Inferior parietal cortex (tissue), 1 donor: Measurements from ENCODE around the gene GFAP.

Source experiments
- DNase-seq: peaks from one replicate; pipeline ENCODE4 v3.0.0-alpha.2; 2016; ENCODE audit errors: extremely low spot score

The GFAP gene

GRCh38 chr17:44915862-44916780 lies 821 bp upstream of the GFAP start:
- DNase-seq: no peak

DNA sequence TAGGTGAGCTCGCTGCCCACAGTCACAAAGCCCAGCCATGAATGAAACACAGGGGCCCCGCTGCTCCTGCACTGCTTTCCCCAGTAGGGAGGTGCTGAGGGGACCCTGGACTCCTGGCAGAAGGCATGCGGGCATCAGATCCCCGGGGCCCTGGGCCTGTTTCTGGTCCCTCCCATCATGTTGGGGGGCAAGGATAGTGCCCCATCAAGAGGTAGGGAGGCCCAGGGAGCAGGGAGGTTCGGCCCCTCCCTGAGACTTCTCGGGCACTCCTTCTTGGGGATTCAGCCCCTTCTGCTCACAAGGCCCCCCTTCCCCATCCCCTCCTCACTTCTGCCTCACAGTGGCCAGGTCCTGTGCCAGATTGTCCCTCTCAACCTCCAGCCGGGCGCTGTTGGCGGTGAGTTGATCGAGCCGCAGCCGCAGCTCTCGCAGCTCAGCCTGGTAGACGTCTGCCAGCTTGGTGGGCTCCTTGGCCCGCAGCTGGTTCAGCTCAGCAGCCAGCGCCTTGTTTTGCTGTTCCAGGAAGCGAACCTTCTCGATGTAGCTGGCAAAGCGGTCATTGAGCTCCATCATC lies 515 bp downstream of the GFAP start:
- no peak for DNase-seq

DNA sequence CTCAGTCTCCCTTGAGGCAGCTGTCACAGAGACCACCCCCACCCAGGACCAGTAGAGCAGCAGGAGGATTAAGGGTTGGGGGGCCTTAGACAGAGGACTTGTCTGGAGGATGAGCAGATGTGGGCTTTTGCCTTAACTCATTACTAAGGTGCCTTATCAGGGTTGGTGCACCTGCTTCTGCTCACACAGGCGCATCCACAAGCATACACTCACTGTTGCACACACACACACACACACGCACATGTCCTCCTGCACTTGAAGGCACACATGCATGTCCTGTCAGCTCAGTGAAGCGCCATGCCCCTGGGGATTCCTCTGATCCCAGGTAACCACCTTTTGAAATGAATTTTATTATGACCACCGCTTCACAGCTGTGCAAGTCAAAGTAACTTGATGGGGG lies 1.2 kb downstream of the GFAP start:
- no peak for DNase-seq

- DNase-seq: no peak
Measured at GRCh38 chr17:44913676-44914075, 1.6 kb downstream of the GFAP start.

- no peak for DNase-seq
Measured at GRCh38 chr17:44912763-44913544, 2.3 kb downstream of the GFAP start.

GRCh38 chr17:44911133-44912001 lies 3.9 kb downstream of the GFAP start:
- no peak for DNase-seq

DNA sequence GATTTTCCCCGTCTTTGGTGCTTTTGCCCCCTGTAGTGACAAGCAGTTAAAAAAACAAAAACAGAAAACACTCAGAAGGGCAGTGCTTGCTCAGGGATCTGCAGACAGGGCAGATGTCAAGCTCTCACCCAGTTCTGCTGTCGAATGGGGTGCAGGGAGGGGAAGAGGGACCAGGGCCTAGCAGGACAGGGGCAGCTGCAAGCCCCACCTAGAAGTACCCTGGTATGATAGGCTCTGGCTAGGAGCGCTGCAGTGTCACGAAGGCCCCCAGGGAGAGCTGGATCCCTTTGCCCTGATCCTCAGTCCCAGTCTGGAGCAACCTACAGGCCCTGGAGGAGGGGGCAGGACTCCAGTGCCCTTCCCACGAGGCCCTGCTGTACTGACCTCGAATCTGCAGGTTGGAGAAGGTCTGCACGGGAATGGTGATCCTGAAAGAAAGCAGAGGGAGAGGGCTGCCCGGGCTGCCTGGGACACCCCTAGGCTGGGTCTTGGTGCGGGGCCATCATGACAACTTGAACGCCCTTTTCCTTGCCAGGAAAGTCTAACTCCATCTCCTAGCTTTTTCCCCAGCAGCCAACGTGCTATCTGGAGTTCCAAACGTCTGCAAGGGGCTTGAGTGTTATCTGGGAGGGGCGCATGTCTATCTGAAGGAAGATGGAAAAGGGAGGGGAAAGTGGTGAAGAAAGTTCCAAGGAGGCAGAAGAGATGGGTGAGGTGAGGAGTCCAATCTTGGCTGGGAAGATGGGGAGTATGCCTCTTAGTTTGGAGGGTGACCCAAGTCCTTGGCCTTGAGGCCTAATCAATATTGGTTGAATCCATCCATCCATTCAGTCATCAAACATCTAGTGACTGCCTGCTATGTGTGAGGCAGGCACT lies 4.8 kb downstream of the GFAP start:
- no peak for DNase-seq

DNA sequence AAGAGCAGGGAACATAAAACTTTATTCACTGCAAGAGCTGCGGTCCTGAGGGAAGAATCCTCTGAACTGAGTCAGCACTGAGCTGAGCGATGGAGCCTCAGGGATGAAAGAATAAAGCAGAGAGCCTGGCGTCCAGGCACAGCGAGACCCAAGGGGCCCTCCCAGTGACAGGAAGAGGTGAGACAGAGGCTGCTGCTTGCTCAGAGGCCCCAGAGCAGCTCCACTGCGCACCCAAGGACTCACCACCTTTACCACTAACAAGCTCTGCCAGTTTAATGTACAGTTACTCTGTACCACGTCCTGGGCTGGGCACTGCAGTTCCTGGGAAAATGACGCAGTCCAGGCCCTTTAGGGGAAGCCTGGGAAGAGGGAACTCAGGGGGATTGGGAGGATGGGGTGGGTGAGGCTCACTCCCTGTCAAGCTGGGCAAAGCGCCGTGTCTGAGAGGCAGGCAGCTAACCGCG lies 5.6 kb downstream of the GFAP start:
- no peak for DNase-seq

GRCh38 chr17:44908761-44909326 lies 6.5 kb downstream of the GFAP start:
- no peak for DNase-seq

DNA sequence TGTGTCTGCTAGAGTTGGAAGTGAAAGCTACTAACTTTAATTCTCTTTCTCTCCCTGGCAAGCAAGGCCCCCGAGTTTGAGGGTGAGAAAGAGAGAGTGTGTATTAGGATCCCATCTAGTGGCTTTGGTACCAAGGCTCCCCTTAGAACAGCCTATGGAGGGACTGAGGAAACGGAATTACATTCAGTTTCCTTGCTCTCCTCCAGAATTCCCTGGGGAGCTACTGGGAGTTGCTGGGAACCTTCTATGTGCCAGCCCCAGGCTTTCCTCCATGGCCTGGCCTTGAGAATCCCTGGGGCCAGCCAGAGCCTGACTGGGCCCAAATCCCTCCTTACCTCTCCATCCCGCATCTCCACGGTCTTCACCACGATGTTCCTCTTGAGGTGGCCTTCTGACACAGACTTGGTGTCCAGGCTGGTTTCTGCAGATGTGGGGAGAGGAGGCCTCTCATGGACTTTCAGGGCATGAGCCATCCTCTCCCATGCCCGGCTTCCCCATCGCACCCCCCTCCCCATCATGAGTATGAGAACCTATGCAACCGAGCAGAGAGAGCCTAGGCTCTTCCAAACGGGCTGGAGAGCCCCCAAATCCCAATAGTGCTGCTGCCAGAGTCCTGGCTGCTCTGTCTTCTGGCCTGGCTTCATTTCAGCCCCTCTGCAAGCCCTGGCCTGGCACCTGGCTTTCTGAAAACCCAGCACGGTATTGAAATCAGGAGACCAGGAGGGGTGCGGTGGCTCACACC lies 7.4 kb downstream of the GFAP start:
- DNase-seq: no peak

DNA sequence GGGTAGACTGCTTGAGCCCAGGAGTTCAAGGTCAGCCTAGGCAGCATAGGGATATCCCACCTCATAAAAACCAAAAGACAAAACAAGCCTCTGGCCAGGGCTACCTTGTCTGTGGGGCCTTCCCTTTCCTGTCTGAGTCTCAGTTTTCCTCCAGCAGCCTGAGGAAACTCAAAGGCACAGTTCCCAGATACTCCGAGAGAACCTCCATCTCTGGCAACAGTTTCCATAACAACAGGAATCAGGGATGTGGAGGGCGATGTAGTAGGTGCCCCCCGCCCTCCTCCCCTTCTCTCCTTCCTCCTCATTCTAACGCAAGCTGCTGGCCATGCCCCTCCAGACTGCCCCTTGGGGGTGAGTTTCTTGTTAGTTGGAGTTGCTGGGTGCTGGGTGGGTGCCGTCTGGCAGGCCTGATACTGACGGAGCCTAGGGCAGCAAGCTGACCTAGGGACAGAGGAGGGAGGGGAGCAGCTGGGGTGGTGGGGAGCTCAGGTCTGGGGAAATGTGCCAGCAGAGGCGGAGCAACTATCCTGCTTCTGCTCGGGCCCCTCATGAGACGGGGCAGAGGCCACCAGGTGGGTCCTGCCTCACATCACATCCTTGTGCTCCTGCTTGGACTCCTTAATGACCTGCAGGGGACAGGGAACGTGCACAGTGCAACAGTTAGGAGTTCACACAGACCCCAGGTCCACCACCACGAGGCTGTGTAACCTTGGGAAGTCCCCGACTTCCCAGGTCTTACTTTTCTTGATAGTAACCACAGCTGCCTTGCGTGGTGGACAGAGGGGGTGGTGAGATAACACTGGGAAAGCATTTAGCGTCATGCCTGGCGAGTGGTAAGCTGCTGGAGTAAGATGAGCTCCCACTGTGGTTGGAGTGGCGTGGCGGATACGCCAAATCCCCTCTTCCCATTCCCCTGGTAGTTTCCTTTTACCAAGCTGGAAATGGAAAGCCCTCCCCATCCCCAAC lies 8.3 kb downstream of the GFAP start:
- DNase-seq: no peak

DNA sequence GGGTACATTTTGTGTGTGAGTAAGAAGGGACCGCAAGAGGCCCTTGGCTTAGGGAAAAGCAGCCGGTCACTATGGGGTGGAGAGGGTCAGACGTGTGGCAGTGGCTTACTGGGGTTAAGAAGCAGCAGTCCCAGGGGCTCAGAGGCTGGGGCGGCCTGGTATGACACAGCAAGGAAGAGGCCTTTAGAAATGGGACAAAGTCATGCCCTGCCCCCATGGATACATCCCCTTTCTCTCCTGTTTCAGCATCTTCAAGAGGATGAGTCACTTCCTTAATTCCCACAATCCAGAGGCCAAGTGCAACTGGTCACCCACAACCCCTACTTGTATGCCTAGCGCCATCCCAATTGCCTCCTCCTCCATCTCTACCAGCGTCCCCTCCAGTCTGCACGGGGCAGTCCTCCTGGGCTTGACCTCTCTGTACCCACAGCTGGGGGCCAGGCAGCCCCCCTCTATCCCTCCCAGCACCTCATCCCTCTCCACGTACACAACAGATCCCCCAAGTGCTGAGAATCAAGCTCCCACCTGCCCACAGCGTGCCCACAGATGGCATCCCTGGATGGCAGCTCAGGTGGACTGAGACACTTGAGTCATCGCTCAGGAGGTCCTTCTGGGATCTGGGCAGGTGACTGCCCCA lies 9.2 kb downstream of the GFAP start:
- DNase-seq: no peak

GRCh38 chr17:44905006-44906000 lies 10.0 kb downstream of the GFAP start:
- no peak for DNase-seq

GRCh38 chr17:44904001-44904984 lies 11.0 kb downstream of the GFAP start:
- DNase-seq: no peak

GRCh38 chr17:44903012-44903685 lies 12.2 kb downstream of the GFAP start:
- DNase-seq: no peak
